Right lobe of liver (tissue), 6 donors: ENCODE data around the gene MAML2. TPM values are rescaled to one million over a fixed set of nuclear protein-coding genes. Genes with fewer than 3 reads are reported as not detected.

Source experiments
- ATAC-seq, 4 donors: fragments of 200-7000 bp; cut with Tn5 transposase; one replicate each; pipeline ENCODE4 v1.9.1; 2020; ENCODE audit warnings: mild to moderate bottlenecking in 4 of 4, moderate library complexity in 4 of 4
- DNase-seq, 3 donors: peaks; one replicate each; pipeline ENCODE4 v3.0.0-alpha.2; 2020
- H3K27ac ChIP-seq, 3 donors: fragments of 200-600 bp; one replicate each; pipeline ENCODE4 v1.8.0; 2022
- H3K27me3 ChIP-seq, 2 donors: fragments of 200-600 bp; one replicate each; pipeline ENCODE4 v1.8.0; 2022
- H3K36me3 ChIP-seq, 4 donors: fragments of 200-600 bp; sonication (generic) in 1 of 4; one replicate each; pipeline versions ENCODE4 v1.5.1 to v1.8.0; 2017 to 2022; ENCODE audit warnings: control low read depth in 1 of 4
- H3K4me1 ChIP-seq, 4 donors: fragments of 200-600 bp; sonication (generic) in 1 of 4; one replicate each; pipeline versions ENCODE4 v1.5.1 to v1.8.0; 2017 to 2022; ENCODE audit warnings: control low read depth in 1 of 4
- H3K4me3 ChIP-seq, 3 donors: fragments of 200-600 bp; one replicate each; pipeline ENCODE4 v1.8.0; 2022
- H3K9me3 ChIP-seq, 4 donors: fragments of 200-600 bp; sonication (generic) in 1 of 4; one replicate each; pipeline versions ENCODE4 v1.5.1 to v1.8.0; 2017 to 2022; ENCODE audit warnings: control low read depth in 1 of 4
- CTCF ChIP-seq, 4 donors: fragments of 200-600 bp in 3 of 4; fragments of 450-650 bp in 1 of 4; IDR thresholded peaks; one replicate each; pipeline versions ENCODE4 v1.5.1 to v1.8.0; 2016 to 2022; ENCODE audit warnings: antibody characterized with exemption in 4 of 4, mild to moderate bottlenecking in 2 of 4
- POLR2A ChIP-seq: fragments of 450-650 bp; IDR thresholded peaks from one replicate; pipeline ENCODE4 v1.6.1; 2017; ENCODE audit warnings: antibody characterized with exemption, mild to moderate bottlenecking
- WGBS: methylation state at CpG from one replicate; pipeline ENCODE4 v1.1.6; 2018; ENCODE audit warnings: low coverage, low lambda C conversion rate; ENCODE audit not compliant: insufficient coverage; ENCODE audit errors: missing lambda C conversion rate; 5-methylcytosine and 5-hydroxymethylcytosine counted together
- intact Hi-C, 2 donors: fragments of 100-400 bp; cut with DNase I; formaldehyde crosslinking; loops; one replicate each; pipeline versions ENCODE4 v1.11.2 to v1.14.1; 2022
- total RNA-seq, 6 experiments: library from RNA; depleted of rRNA in 2 of 6; stranded (reverse); fragments of >200 nt in 2 of 6; fragmentation: NEBNext Ultra II Directional in 3 of 6; extraction: Animal tissue kit (Norgen Biotek cat#: 25700) in 3 of 6; gene quantifications; one replicate each; pipeline versions ENCODE4 v1.1.0 to v1.2.4, GENCODE V29; 2016 to 2023
- donor health status: DM: no; HTN: yes; CAD: no.
- donor health status: DM: no; HTN: no; CAD: no.
- donor health status: DM: no; HTN: no; CAD: no.
- donor health status: DM: no; HTN: yes; CAD: no.
- donor health status: DM: no; HTN: yes; CAD: no.

MAML2 gene
- total RNA-seq, 6 experiments from 2014 or later: 0.92 to 2.3 (median 1.9) TPM

DNA sequence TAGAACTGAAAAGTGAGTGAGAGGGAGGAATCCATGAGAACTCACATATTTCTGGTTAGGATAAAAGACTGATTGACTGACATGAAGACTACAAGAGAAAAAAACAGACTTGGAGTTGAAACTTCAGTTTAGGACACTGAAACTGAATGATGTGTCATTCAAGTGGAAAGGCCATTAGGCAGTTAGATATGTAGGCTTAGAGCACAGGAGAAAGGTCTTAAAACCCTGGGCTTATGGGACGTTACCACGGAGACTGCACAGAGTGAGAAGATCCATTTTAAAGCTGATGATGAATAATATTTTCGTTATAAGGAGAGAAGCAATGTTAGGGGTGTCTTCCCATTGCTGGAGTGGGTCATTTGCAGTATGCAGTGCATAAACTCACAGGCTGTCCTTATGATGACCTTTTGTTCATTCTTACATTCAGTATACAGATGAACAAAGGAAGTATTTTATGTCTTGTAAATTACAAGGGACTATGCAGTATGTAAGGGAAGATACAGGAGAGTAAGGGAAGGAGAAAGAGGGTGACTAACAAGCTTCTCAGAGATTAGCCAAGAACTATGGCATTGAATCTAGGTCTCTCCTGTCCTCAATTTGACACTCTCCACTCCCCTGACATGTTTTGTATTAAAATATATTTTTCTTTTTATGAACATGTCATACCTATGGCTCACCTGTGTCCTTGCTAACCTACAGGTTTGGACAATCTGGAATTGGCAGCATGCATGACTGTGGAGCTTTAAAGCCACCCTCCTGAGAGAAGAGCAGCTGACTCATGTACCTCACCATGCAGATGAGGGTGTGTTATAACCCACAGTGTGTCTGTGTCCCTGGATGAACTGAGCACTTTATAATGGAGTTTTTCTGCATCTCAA, 63.7 kb downstream of the MAML2 start:
- no peak for ATAC-seq
- DNase-seq: no peak
- TF ChIP-seq CTCF (IDR thresholded peaks at IDR 0.05) (no peak), POLR2A (no peak)
- H3K4me3 ChIP-seq: no peak overlapping the region
- H3K27me3 ChIP-seq: no peaks in the 10 kb centered on the region
- intact Hi-C loops: no loop called here
- H3K9me3 ChIP-seq: no peaks in the 10 kb centered on the region
- no peaks in the 10 kb centered on the region for H3K36me3 ChIP-seq
- WGBS: 43% methylated on average over 3 of the region's 3 CpGs
- H3K27ac ChIP-seq: no peak overlapping the region
- H3K4me1 ChIP-seq: no peaks in the 10 kb centered on the region

DNA sequence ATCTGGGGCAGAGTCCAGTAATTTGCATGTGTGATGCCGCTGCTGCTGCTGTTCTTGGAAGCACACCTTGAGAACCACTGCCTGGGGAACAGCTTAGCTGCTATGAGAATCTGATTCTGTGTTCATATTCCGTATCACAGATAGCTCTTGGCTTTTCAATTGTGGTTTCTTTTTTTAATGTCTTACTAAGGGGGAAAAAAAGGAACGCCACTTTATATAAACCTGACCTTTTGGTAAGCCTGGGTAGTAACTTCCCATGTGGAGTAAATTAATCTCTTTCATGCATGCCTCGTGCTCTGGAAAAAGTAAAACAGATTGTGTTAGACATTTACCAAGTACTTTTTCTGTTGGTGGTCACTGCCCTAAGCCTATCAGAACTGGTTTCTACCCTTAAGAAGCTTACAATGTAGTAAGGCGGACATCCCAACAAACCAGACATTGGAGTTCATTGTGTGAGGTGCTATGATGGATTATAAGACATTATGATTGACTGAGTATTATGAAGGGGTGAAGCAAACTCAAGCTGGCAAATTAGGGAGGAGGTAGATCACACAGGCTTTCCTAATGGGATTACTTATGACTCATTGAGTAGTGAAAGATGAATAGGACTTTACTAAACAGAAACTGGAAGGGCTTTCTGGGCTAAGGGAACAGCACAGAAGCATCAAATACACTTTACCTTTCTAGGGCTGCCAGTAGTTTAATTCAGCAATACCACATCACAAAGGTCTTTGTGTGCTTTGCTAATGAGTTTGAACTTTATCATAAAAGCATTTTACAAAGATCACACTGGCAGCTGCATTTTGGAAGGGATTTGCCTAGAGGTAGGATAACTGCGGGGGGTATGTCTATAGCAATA, 64.7 kb downstream of the MAML2 start:
- DNase-seq (no peak), ATAC-seq (no peak)
- Histone ChIP-seq H3K4me3 (no peak overlapping the region), H3K36me3 (no peaks in the 10 kb centered on the region), H3K9me3 (no peaks in the 10 kb centered on the region), H3K27me3 (no peaks in the 10 kb centered on the region), H3K4me1 (no peaks in the 10 kb centered on the region), H3K27ac (no peak overlapping the region)
- 65% methylated on average over 6 of the region's 6 CpGs for WGBS
- TF ChIP-seq POLR2A: no peak
- no peak for TF ChIP-seq CTCF (IDR thresholded peaks at IDR 0.05)
- intact Hi-C loops: no loop called here

DNA sequence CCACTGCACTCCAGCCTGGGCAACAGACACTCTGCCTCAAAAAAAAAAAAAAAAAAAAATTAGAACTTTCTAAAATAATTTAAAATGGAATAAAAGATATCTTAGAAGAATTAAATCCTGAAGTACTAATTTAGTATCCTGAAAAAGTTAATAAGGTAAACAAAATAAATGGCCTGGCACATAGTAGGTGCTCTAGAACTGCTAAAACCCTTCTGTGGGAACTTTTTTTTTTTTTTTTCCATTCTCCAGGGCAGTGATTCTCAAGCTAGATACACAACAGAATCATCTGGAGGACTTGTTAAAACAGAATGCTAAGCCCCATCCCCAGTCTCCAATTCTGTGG, 65.3 kb downstream of the MAML2 start:
- H3K4me1 ChIP-seq: no peaks in the 10 kb centered on the region
- H3K36me3 ChIP-seq: no peaks in the 10 kb centered on the region
- no peaks in the 10 kb centered on the region for H3K9me3 ChIP-seq
- no peak overlapping the region for H3K4me3 ChIP-seq
- no peak for DNase-seq
- no peak for ATAC-seq
- intact Hi-C loops: no loop called here
- no peaks in the 10 kb centered on the region for H3K27me3 ChIP-seq
- TF ChIP-seq POLR2A (no peak), CTCF (IDR thresholded peaks at IDR 0.05) (no peak)
- H3K27ac ChIP-seq: no peak overlapping the region

DNA sequence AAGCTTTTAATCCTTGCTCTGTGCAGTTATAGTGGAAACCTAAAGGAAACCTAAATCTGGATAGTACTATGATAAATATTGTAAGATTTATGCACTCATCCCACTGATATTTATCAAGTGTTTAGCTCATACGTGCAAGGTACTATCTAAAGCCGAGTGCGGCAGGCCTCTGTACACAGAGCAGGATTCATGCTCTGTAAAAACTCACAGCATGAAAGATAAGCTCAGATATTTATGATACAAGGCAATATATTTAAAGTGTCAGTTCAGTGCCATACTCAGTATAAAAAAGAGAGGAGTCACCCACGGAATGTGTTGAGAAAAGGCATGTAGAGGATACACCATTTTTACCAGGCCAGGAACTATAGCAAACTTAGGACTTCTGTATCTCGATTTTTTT, 66.2 kb downstream of the MAML2 start:
- WGBS: 72% methylated on average over 5 of the region's 5 CpGs
- H3K36me3 ChIP-seq: no peaks in the 10 kb centered on the region
- H3K4me3 ChIP-seq: no peak overlapping the region
- intact Hi-C loops: no loop called here
- DNase-seq: no peak
- ATAC-seq: no peak
- H3K9me3 ChIP-seq: no peaks in the 10 kb centered on the region
- H3K27ac ChIP-seq: no peak overlapping the region
- H3K27me3 ChIP-seq: no peaks in the 10 kb centered on the region
- H3K4me1 ChIP-seq: no peaks in the 10 kb centered on the region
- TF ChIP-seq POLR2A: no peak
